Common myeloid progenitor, CD34-positive (primary cell): ENCODE results near the gene BTBD9.

Experiments used
- CTCF ChIA-PET: fragments of 350-600 bp; sonication (Branson Sonifier 250); formaldehyde crosslinking; loops from one replicate; lab custom pipeline; 2021; ENCODE audit warnings: antibody characterized with exemption; lab: Charles Lee
- POLR2A ChIA-PET: fragments of 350-600 bp; sonication (Branson Sonifier 250); formaldehyde crosslinking; loops from one replicate; lab custom pipeline; 2021; ENCODE audit warnings: antibody characterized with exemption; lab: Charles Lee
- DNase-seq, 3 donors: peaks; one replicate each; pipeline versions ENCODE4 v3.0.0 to v3.0.0-alpha.2; 2013
- H3K27ac ChIP-seq, 2 experiments: 1 replicate in 1 of 2; 2 replicates in 1 of 2; pipeline ENCODE4 v1.7.0; 2013; ENCODE audit warnings: inconsistent platforms in 2 of 2, low read length in 2 of 2, mild to moderate bottlenecking in 2 of 2, low read depth in 1 of 2, moderate library complexity in 1 of 2; ENCODE audit not compliant: severe bottlenecking in 2 of 2, insufficient read depth in 1 of 2, poor library complexity in 1 of 2
- H3K27me3 ChIP-seq, 5 experiments: replicated peaks in 2 of 5; 1 replicate in 3 of 5; 2 replicates in 2 of 5; pipeline versions ENCODE4 v1.6.1 to v1.7.0; 2013; ENCODE audit warnings: low read length in 4 of 5, mild to moderate bottlenecking in 2 of 5, moderate library complexity in 2 of 5, inconsistent platforms in 1 of 5; ENCODE audit not compliant: insufficient read depth in 5 of 5, control insufficient read depth in 4 of 5
- H3K36me3 ChIP-seq, 4 experiments: 1 replicate in 2 of 4; 2 replicates in 2 of 4; pipeline versions ENCODE4 v1.6.1 to v1.7.0; 2013; ENCODE audit warnings: low read length in 3 of 4, control low read depth in 1 of 4, mild to moderate bottlenecking in 1 of 4; ENCODE audit not compliant: control insufficient read depth in 4 of 4, insufficient read depth in 4 of 4
- H3K4me1 ChIP-seq, 4 experiments: 1 replicate in 3 of 4; 2 replicates in 1 of 4; pipeline versions ENCODE4 v1.6.1 to v1.7.1; 2013; ENCODE audit warnings: low read length in 3 of 4, mild to moderate bottlenecking in 3 of 4, control low read depth in 1 of 4, inconsistent platforms in 1 of 4, moderate library complexity in 1 of 4; ENCODE audit not compliant: control insufficient read depth in 4 of 4, insufficient read depth in 4 of 4; ENCODE audit errors: control extremely low read depth in 1 of 4
- H3K4me3 ChIP-seq, 7 experiments: 1 replicate in 4 of 7; 2 replicates in 3 of 7; pipeline versions ENCODE4 v1.5.1 to v1.7.0; 2013; ENCODE audit warnings: mild to moderate bottlenecking in 7 of 7, low read length in 6 of 7, moderate library complexity in 6 of 7, inconsistent platforms in 2 of 7, low read depth in 2 of 7, control low read depth in 1 of 7; ENCODE audit not compliant: insufficient read depth in 4 of 7, control insufficient read depth in 1 of 7; ENCODE audit errors: extremely low read depth in 1 of 7
- H3K9me3 ChIP-seq, 5 experiments: 1 replicate in 4 of 5; 2 replicates in 1 of 5; pipeline versions ENCODE4 v1.6.1 to v1.7.1; 2013; ENCODE audit warnings: low read length in 4 of 5, mild to moderate bottlenecking in 2 of 5, inconsistent platforms in 1 of 5, low read depth in 1 of 5, moderate library complexity in 1 of 5; ENCODE audit not compliant: control insufficient read depth in 4 of 5, insufficient read depth in 2 of 5; ENCODE audit errors: control extremely low read depth in 1 of 5
- WGBS: methylation state at CpG from one replicate; pipeline ENCODE4 v1.1.5; 2013; ENCODE audit not compliant: insufficient coverage; 5-methylcytosine and 5-hydroxymethylcytosine counted together

The BTBD9 gene

DNA sequence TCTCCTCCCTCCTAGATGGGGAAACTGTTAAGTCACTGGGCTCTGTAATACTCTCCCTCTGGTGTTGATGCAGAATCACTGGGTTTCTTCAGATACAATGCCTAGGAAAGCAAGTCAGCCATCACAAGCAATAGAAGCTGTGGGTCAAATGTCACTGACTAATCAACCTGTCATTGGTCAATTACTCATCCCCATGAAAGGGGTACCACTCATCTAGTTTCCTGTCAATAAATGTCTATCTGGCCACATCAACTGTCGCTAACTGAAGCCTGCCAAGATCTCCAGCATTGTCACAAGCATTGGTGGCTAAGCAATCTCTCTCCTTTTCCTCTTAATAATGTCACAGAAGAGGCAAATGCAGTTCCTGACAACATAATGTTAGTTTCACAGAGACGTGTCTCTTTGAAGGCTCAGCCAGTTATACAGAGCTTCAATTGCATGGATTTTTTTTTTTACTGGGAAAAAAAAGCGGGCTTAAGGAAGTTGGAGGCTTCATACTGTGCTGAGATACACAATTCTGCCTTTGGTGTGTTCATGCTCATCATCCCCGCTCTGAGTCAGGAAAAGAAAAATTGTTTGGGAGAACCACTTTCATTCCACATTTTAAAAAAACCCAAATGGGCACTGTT is 355.9 kb downstream of the BTBD9 start:
- POLR2A ChIA-PET, result no interaction called here
- no peak for DNase-seq
- H3K9me3 ChIP-seq, result no peaks in the 10 kb centered on the region
- CTCF ChIA-PET, result no interaction called here
- H3K36me3 ChIP-seq, result no peaks in the 10 kb centered on the region
- no peaks in the 10 kb centered on the region for H3K27me3 ChIP-seq
- H3K4me3 ChIP-seq, result no peak overlapping the region
- no peak overlapping the region for H3K27ac ChIP-seq
- no peaks in the 10 kb centered on the region for H3K4me1 ChIP-seq
- 100% methylated on average over 4 of the region's 4 CpGs for WGBS

DNA sequence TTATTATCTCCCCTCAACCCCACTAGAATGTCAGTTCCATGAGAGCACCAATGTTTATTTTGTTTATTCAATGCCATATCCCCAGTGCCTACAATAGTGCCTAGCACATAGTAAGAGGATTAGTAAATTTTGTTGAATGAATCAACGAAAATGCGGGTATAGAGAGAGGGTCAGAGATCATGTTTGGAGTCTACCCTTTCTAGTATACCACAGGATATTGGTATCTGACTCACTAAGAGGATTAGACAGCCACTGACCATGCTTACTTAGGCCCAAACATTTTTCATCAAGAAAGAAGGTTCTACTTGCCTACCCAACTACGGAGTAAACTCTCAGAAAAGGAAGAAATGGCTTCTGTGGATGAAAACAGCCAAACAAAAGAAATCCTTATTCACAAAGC is 356.8 kb downstream of the BTBD9 start:
- Histone ChIP-seq H3K27ac (no peak overlapping the region), H3K27me3 (no peaks in the 10 kb centered on the region), H3K9me3 (no peaks in the 10 kb centered on the region), H3K36me3 (no peaks in the 10 kb centered on the region), H3K4me1 (no peaks in the 10 kb centered on the region), H3K4me3 (no peak overlapping the region)
- CTCF ChIA-PET, result no interaction called here
- no peak for DNase-seq
- POLR2A ChIA-PET, result no interaction called here
- 100% methylated on average over 1 of the region's 3 CpGs for WGBS

DNA sequence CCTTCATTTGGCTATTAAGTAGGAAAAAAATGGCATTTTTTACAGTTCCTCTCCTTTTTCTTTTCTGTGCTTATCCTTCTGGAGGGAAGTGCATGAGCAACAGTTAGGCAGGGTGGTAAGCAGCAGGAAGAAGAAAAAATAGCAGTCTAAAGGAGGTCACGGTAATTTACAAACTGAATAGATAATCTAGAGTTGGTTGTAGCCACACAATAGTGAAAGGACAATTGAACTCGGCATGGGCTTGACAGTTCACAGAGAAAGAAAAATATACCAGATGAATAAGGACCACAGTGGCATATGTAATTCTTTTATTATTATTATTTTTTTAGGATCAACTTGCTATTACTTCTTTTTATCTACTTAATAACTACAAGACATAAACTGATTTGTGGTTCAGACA is 358.6 kb downstream of the BTBD9 start:
- POLR2A ChIA-PET, result no interaction called here
- Histone ChIP-seq H3K27me3 (no peaks in the 10 kb centered on the region), H3K27ac (no peak overlapping the region), H3K36me3 (no peaks in the 10 kb centered on the region), H3K4me1 (no peaks in the 10 kb centered on the region), H3K9me3 (no peaks in the 10 kb centered on the region), H3K4me3 (no peak overlapping the region)
- WGBS, result 60% methylated on average over 1 of the region's 2 CpGs
- no peak for DNase-seq
- CTCF ChIA-PET, result no interaction called here

DNA sequence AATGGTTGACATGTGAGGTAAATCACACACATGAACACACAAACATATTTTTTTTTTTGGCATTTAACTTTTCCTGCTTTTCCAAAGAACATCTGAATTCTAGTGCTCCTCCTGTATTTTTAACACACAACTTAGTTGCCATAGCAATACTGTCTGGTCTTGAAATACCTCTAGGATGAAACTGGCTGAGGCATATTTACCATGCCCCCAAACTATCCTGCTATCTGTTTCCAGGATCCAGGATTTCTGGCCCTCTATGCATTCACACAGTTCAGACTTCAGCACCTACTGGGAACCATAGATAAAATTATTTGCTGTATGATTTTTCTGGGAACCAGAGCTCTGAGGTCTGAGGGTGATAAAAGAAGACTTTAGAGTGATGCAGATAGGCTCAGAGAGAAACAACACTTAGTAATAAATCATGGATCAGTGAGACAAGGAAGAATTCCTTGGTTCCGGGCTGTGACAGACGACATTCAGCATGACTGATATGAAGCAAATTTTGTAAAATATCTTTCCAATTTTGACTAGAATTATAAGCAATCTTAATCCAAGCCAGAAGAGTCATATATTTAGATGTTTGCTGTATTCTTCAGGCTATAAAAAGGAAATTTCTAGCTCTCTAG is 359.7 kb downstream of the BTBD9 start:
- Histone ChIP-seq H3K27me3 (no peaks in the 10 kb centered on the region), H3K4me3 (no peak overlapping the region), H3K27ac (no peak overlapping the region), H3K9me3 (no peaks in the 10 kb centered on the region), H3K4me1 (no peaks in the 10 kb centered on the region), H3K36me3 (no peaks in the 10 kb centered on the region)
- WGBS, result no CpG with 5 or more reads among the region's 2 CpGs
- ChIA-PET POLR2A (no interaction called here), CTCF (interaction anchor here (1.2 kb wide), 1 partner anchor 13 kb away, joined by 6 read pairs; no protein-coding TSS in a partner anchor)
- no peak for DNase-seq

DNA sequence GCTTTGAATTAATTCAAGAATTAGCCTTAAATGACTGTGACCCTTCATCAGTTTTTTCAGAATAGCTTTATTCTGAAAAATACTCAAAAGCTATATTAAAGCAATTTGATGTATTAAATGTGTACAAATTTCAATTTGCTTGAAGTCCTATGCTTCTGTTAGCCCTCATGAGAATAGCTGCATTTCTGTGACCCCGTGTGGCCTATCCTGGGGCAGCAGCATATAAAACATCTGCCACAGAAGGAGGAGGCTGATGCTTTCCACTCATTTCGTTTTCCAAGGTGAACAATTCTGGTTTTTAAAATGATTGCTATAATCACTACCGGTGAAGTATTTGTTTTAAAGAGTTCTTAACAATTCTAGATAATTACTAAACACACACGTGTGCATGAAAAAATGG is 360.3 kb downstream of the BTBD9 start:
- H3K36me3 ChIP-seq, result no peaks in the 10 kb centered on the region
- 100% methylated on average over 1 of the region's 4 CpGs for WGBS
- no peak overlapping the region for H3K27ac ChIP-seq
- no peaks in the 10 kb centered on the region for H3K27me3 ChIP-seq
- POLR2A ChIA-PET, result no interaction called here
- CTCF ChIA-PET, result interaction anchor here (1.2 kb wide), 1 partner anchor 12 kb away, joined by 6 read pairs; no protein-coding TSS in a partner anchor
- no peak overlapping the region for H3K4me3 ChIP-seq
- no peaks in the 10 kb centered on the region for H3K9me3 ChIP-seq
- H3K4me1 ChIP-seq, result no peaks in the 10 kb centered on the region
- DNase-seq, result no peak

DNA sequence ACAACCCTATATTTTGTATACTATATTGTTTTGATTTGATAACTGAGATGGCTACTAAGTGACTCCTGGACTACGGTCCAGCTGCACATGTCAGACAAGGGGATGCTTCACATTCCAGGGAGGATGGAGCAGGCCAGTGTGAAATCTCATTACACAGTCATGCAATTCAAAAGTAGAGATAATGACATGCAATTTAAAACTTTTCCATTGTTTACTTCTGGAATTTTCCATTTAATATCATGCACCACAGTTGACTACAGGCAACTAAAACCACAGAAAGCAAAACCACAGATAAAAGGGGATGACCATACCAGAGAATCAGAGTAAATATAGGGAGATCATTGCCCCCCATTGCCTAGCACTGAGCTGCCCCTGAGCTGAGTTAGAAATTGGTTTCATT is 366.4 kb downstream of the BTBD9 start:
- Histone ChIP-seq H3K36me3 (no peaks in the 10 kb centered on the region), H3K9me3 (no peaks in the 10 kb centered on the region), H3K27me3 (no peaks in the 10 kb centered on the region), H3K27ac (no peak overlapping the region), H3K4me1 (peaks cover 0 to 10% (median 3%) of the 10 kb centered on the region in 4 experiments), H3K4me3 (no peak overlapping the region)
- POLR2A ChIA-PET, result no interaction called here
- no peak for DNase-seq
- CTCF ChIA-PET, result interaction anchor here (1.0 kb wide), 1 partner anchor 118 kb away, joined by 3 read pairs; no protein-coding TSS in a partner anchor
- no CpG with 5 or more reads among the region's 1 CpG for WGBS

DNA sequence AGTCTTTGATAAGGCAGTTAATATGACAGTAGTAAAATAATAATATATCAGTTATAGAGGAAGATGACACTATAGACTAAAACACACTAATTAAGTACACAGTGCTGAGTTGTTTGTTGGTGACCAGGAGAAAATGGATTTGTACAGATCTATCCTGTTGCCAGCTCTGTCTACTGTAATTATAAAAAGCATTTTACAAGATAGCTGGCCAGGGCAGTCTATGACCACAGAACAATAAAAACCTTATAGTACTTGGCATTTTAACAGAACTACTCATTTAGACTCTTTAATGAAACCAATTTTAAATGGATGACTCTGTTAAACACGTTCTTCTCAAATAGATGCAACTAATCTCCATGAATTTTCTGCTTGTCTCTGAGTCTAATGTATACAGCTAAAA is 367.5 kb downstream of the BTBD9 start:
- CTCF ChIA-PET, result interaction anchor here (0.9 to 1.0 kb wide), 2 partner anchors 10 to 120 kb away, joined by 3 read pairs; no protein-coding TSS in a partner anchor
- no peaks in the 10 kb centered on the region for H3K9me3 ChIP-seq
- no peak for DNase-seq
- peaks cover 0 to 10% (median 3%) of the 10 kb centered on the region in 4 experiments for H3K4me1 ChIP-seq
- H3K36me3 ChIP-seq, result no peaks in the 10 kb centered on the region
- no peak overlapping the region for H3K4me3 ChIP-seq
- POLR2A ChIA-PET, result no interaction called here
- no peak overlapping the region for H3K27ac ChIP-seq
- no peaks in the 10 kb centered on the region for H3K27me3 ChIP-seq
- 100% methylated on average over 1 of the region's 1 CpG for WGBS
